ENCODE results near the gene FOXK1. TPM values are rescaled to one million over a fixed set of nuclear protein-coding genes. Genes with fewer than 3 reads are reported as not detected.

FOXK1 gene
- total RNA-seq, 6 donors from 2014 or later, result 25.1 to 40.7 (median 34.1) TPM

GRCh38 chr7:4714161-4714700 is 32.1 kb downstream of the FOXK1 start:
- no peak for ATAC-seq (ENCODE audit: low FRiP score in 2 of 2)
- H3K27ac ChIP-seq, result no peak overlapping the region
- no peak overlapping the region for H3K4me3 ChIP-seq
- H3K36me3 ChIP-seq, result peaks cover 0 to 7% (median 5%) of the 10 kb centered on the region in 4 donors
- H3K9me3 ChIP-seq, result no peaks in the 10 kb centered on the region
- H3K27me3 ChIP-seq, result no peaks in the 10 kb centered on the region
- peaks cover 41 to 64% (median 51%) of the 10 kb centered on the region in 4 donors for H3K4me1 ChIP-seq
- DNase-seq, result no peak
- no peak for TF ChIP-seq POLR2AphosphoS5 (IDR thresholded peaks at IDR 0.05)
- no peak for TF ChIP-seq EP300 (IDR thresholded peaks at IDR 0.05)
- TF ChIP-seq CTCF (IDR thresholded peaks at IDR 0.05), result no peak
- no peak for TF ChIP-seq POLR2A (IDR thresholded peaks at IDR 0.05)
- WGBS, 2 donors, result 95 to 96% methylated on average over 15 of the region's 15 CpGs

GRCh38 chr7:4714767-4715409 is 32.8 kb downstream of the FOXK1 start:
- DNase-seq (no peak), ATAC-seq (ENCODE audit: low FRiP score in 2 of 2) (no peak)
- 66 to 67% methylated on average over 26 of the region's 26 CpGs for WGBS, 2 donors
- Histone ChIP-seq H3K4me3 (peak overlapping the region in 2 of 4 donors; percentile 15 to 21), H3K27me3 (no peaks in the 10 kb centered on the region), H3K36me3 (peaks cover 0 to 7% (median 5%) of the 10 kb centered on the region in 4 donors), H3K27ac (peak overlapping the region in 3 of 4 donors; percentile 35 to 55 (median 37)), H3K4me1 (peaks cover 41 to 64% (median 51%) of the 10 kb centered on the region in 4 donors), H3K9me3 (no peaks in the 10 kb centered on the region)
- TF ChIP-seq EP300 (IDR thresholded peaks at IDR 0.05), result no peak
- no peak for TF ChIP-seq POLR2A (IDR thresholded peaks at IDR 0.05)
- TF ChIP-seq CTCF (IDR thresholded peaks at IDR 0.05), result no peak
- TF ChIP-seq POLR2AphosphoS5 (IDR thresholded peaks at IDR 0.05), result no peak

GRCh38 chr7:4715410-4715776 is 33.3 kb downstream of the FOXK1 start:
- H3K36me3 ChIP-seq, result peaks cover 0 to 7% (median 5%) of the 10 kb centered on the region in 4 donors
- H3K27ac ChIP-seq, result peak overlapping the region; percentile 37 to 55 (median 46)
- ATAC-seq (ENCODE audit: low FRiP score in 2 of 2) (peak; percentile 85 to 88), DNase-seq (peak; percentile 88 to 90)
- peaks cover 41 to 64% (median 51%) of the 10 kb centered on the region in 4 donors for H3K4me1 ChIP-seq
- WGBS, 2 donors, result 27 to 33% methylated on average over 2 to 13 of the region's 13 CpGs
- peak; percentile 59 to 67 for TF ChIP-seq POLR2AphosphoS5 (IDR thresholded peaks at IDR 0.05)
- TF ChIP-seq EP300 (IDR thresholded peaks at IDR 0.05), result peak in 2 of 4 donors; percentile 9 to 50
- no peak for TF ChIP-seq POLR2A (IDR thresholded peaks at IDR 0.05)
- no peak for TF ChIP-seq CTCF (IDR thresholded peaks at IDR 0.05)
- H3K4me3 ChIP-seq, result peak overlapping the region in 2 of 4 donors; percentile 15 to 21
- H3K9me3 ChIP-seq, result no peaks in the 10 kb centered on the region
- no peaks in the 10 kb centered on the region for H3K27me3 ChIP-seq

GRCh38 chr7:4716946-4717795 is 35.1 kb downstream of the FOXK1 start:
- WGBS, 2 donors, result 88 to 93% methylated on average over 28 to 29 of the region's 29 CpGs
- H3K4me1 ChIP-seq, result peaks cover 36 to 52% (median 37%) of the 10 kb centered on the region in 4 donors
- H3K4me3 ChIP-seq, result no peak overlapping the region
- no peaks in the 10 kb centered on the region for H3K9me3 ChIP-seq
- no peak for ATAC-seq (ENCODE audit: low FRiP score in 2 of 2)
- TF ChIP-seq CTCF (IDR thresholded peaks at IDR 0.05), result no peak
- no peak for TF ChIP-seq POLR2AphosphoS5 (IDR thresholded peaks at IDR 0.05)
- no peak for TF ChIP-seq EP300 (IDR thresholded peaks at IDR 0.05)
- no peak for TF ChIP-seq POLR2A (IDR thresholded peaks at IDR 0.05)
- H3K36me3 ChIP-seq, result peaks cover 0 to 11% (median 5%) of the 10 kb centered on the region in 4 donors
- H3K27ac ChIP-seq, result no peak overlapping the region
- DNase-seq, result no peak
- no peaks in the 10 kb centered on the region for H3K27me3 ChIP-seq

All from upper lobe of left lung (tissue), 6 donors.